NCI-H69 (cell line): ENCODE measurements around the gene ITIH6.
"Not testable (repeated sequence)": the region's sequence is repeated elsewhere in the genome, so short reads cannot be mapped to it uniquely, and the experiment has no call there.

ENCODE experiments used
- DNase-seq: peaks from one replicate; lab custom pipeline; 2025; lab: John Stamatoyannopoulos, UW

Gene ITIH6

GRCh38 chrX:54799046-54799445 is 991 bp upstream of the ITIH6 start:
- no peak for DNase-seq

- no peak for DNase-seq
Measured at GRCh38 chrX:54794795-54795194, 3.3 kb downstream of the ITIH6 start.

- DNase-seq, result no peak
Measured at GRCh38 chrX:54794028-54794427, 4.0 kb downstream of the ITIH6 start.

- not testable (repeated sequence) for DNase-seq
Measured at GRCh38 chrX:54789405-54789804, 8.7 kb downstream of the ITIH6 start.

GRCh38 chrX:54788446-54788845 is 9.6 kb downstream of the ITIH6 start:
- DNase-seq, result no peak

GRCh38 chrX:54786967-54787366 is 11.1 kb downstream of the ITIH6 start:
- peak; percentile 18 for DNase-seq

- DNase-seq, result peak; percentile 2
Measured at GRCh38 chrX:54785901-54786300, 12.2 kb downstream of the ITIH6 start.

- DNase-seq, result no peak
Measured at GRCh38 chrX:54776987-54777672, 20.9 kb downstream of the ITIH6 start.

GRCh38 chrX:54776061-54776460 is 22.0 kb downstream of the ITIH6 start:
- DNase-seq, result no peak

- peak; percentile 69 for DNase-seq
Measured at GRCh38 chrX:54774391-54775094, 23.5 kb downstream of the ITIH6 start.

- no peak for DNase-seq
Measured at GRCh38 chrX:54758114-54759055, 39.7 kb downstream of the ITIH6 start.

GRCh38 chrX:54754854-54755253 is 43.2 kb downstream of the ITIH6 start:
- no peak for DNase-seq

- DNase-seq, result no peak
Measured at GRCh38 chrX:54748626-54749025, 49.4 kb downstream of the ITIH6 start.

GRCh38 chrX:54747733-54748393 is 50.2 kb downstream of the ITIH6 start:
- no peak for DNase-seq

GRCh38 chrX:54746928-54747327 is 51.1 kb downstream of the ITIH6 start:
- no peak for DNase-seq

- no peak for DNase-seq
Measured at GRCh38 chrX:54745676-54746075, 52.4 kb downstream of the ITIH6 start.

- not testable (repeated sequence) for DNase-seq
Measured at GRCh38 chrX:54738567-54738966, 59.5 kb downstream of the ITIH6 start.

GRCh38 chrX:54736298-54736942 is 61.6 kb downstream of the ITIH6 start:
- not testable (repeated sequence) for DNase-seq

GRCh38 chrX:54721424-54721823 is 76.6 kb downstream of the ITIH6 start:
- no peak for DNase-seq

GRCh38 chrX:54715621-54716020 is 82.4 kb downstream of the ITIH6 start:
- DNase-seq, result no peak

GRCh38 chrX:54714424-54714823 is 83.6 kb downstream of the ITIH6 start:
- DNase-seq, result no peak
